COLO668 (cell line): Measurements from ENCODE around the gene DRG2.
A peak's percentile ranks its signal among the peaks of the same experiment; 100 is the strongest.

Source experiments
- DNase-seq: peaks from one replicate; lab custom pipeline; 2025; ENCODE audit not compliant: unreplicated experiment; lab: John Stamatoyannopoulos, UW

DRG2 gene

GRCh38 chr17:18115517-18115916, 27.8 kb downstream of the DRG2 start:
- DNase-seq, result no peak

- DNase-seq, result no peak
These were observed 28.3 kb downstream of the DRG2 start for GRCh38 chr17:18116078-18116477.

GRCh38 chr17:18117533-18117932, 29.8 kb downstream of the DRG2 start:
- DNase-seq, result no peak

GRCh38 chr17:18117982-18118975, 30.5 kb downstream of the DRG2 start:
- DNase-seq, result peak; percentile 64

- no peak for DNase-seq
These were observed 31.5 kb downstream of the DRG2 start for GRCh38 chr17:18119166-18119745.

- DNase-seq, result no peak
These were observed 32.2 kb downstream of the DRG2 start for GRCh38 chr17:18119938-18120337.

GRCh38 chr17:18120461-18121017, 32.8 kb downstream of the DRG2 start:
- DNase-seq, result no peak

- no peak for DNase-seq
These were observed 33.6 kb downstream of the DRG2 start for GRCh38 chr17:18121144-18121910.

- DNase-seq, result peak; percentile 60
These were observed 35.4 kb downstream of the DRG2 start for GRCh38 chr17:18122990-18123753.

- DNase-seq, result no peak
These were observed 36.8 kb downstream of the DRG2 start for GRCh38 chr17:18124345-18125126.

GRCh38 chr17:18129041-18129502, 41.3 kb downstream of the DRG2 start:
- peak; percentile 11 for DNase-seq

- no peak for DNase-seq
These were observed 45.0 kb downstream of the DRG2 start for GRCh38 chr17:18132711-18133110.

GRCh38 chr17:18136357-18136756, 48.6 kb downstream of the DRG2 start:
- no peak for DNase-seq

- DNase-seq, result no peak
These were observed 50.5 kb downstream of the DRG2 start for GRCh38 chr17:18138065-18138749.

- DNase-seq, result no peak
These were observed 51.3 kb downstream of the DRG2 start for GRCh38 chr17:18139092-18139491.

GRCh38 chr17:18139498-18139897, 51.8 kb downstream of the DRG2 start:
- DNase-seq, result no peak

GRCh38 chr17:18139949-18140348, 52.2 kb downstream of the DRG2 start:
- no peak for DNase-seq

- DNase-seq, result no peak
These were observed 52.9 kb downstream of the DRG2 start for GRCh38 chr17:18140648-18141047.

GRCh38 chr17:18141210-18141803, 53.6 kb downstream of the DRG2 start:
- DNase-seq, result peak; percentile 22
